ENCODE data around the gene MS4A18.

DNA sequence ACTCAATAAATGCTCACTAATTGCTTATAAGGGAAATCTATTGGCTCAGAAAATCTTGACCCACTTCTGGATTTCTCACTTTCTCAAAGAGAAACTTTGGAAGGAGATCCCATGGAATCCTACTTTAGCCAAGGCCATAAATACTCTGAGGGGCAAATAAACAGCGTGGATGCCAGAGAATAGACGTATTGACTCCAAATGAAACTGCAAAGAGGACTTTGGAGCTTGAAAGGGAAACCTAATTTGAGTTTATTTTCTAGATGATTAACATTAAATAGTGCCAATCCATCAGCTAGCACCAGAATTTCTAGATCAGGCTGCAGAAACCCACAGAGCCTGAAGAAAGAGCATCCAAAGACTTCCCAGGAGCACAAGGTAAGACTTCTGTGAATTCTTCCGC, at the start of gene MS4A18:
- TF ChIP-seq, protein P1, sequence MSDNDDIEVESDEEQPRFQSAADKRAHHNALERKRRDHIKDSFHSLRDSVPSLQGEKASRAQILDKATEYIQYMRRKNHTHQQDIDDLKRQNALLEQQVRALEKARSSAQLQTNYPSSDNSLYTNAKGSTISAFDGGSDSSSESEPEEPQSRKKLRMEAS (IDR thresholded peaks at IDR 0.05) = no peak
- TF ChIP-seq EGR1 (IDR thresholded peaks at IDR 0.05) (no peak), EP300 (IDR thresholded peaks at IDR 0.05; ENCODE audit: borderline replicate concordance) (no peak), NFIC (IDR thresholded peaks at IDR 0.05) (no peak), FOXM1 (IDR thresholded peaks at IDR 0.05; ENCODE audit: borderline replicate concordance, low read depth) (no peak), TEAD4 (IDR thresholded peaks at IDR 0.05) (no peak), TAF1 (IDR thresholded peaks at IDR 0.05; ENCODE audit: low read depth) (no peak), YY1 (IDR thresholded peaks at IDR 0.05; ENCODE audit: low read depth) (no peak), RAD21 (IDR thresholded peaks at IDR 0.05; ENCODE audit: low read depth) (no peak), CEBPB (IDR thresholded peaks at IDR 0.05) (no peak)
- TF ChIP-seq, protein P2, sequence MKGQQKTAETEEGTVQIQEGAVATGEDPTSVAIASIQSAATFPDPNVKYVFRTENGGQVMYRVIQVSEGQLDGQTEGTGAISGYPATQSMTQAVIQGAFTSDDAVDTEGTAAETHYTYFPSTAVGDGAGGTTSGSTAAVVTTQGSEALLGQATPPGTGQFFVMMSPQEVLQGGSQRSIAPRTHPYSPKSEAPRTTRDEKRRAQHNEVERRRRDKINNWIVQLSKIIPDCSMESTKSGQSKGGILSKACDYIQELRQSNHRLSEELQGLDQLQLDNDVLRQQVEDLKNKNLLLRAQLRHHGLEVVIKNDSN (IDR thresholded peaks at IDR 0.05) = no peak
- TF ChIP-seq, protein P3, sequence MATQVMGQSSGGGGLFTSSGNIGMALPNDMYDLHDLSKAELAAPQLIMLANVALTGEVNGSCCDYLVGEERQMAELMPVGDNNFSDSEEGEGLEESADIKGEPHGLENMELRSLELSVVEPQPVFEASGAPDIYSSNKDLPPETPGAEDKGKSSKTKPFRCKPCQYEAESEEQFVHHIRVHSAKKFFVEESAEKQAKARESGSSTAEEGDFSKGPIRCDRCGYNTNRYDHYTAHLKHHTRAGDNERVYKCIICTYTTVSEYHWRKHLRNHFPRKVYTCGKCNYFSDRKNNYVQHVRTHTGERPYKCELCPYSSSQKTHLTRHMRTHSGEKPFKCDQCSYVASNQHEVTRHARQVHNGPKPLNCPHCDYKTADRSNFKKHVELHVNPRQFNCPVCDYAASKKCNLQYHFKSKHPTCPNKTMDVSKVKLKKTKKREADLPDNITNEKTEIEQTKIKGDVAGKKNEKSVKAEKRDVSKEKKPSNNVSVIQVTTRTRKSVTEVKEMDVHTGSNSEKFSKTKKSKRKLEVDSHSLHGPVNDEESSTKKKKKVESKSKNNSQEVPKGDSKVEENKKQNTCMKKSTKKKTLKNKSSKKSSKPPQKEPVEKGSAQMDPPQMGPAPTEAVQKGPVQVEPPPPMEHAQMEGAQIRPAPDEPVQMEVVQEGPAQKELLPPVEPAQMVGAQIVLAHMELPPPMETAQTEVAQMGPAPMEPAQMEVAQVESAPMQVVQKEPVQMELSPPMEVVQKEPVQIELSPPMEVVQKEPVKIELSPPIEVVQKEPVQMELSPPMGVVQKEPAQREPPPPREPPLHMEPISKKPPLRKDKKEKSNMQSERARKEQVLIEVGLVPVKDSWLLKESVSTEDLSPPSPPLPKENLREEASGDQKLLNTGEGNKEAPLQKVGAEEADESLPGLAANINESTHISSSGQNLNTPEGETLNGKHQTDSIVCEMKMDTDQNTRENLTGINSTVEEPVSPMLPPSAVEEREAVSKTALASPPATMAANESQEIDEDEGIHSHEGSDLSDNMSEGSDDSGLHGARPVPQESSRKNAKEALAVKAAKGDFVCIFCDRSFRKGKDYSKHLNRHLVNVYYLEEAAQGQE (IDR thresholded peaks at IDR 0.05; ENCODE audit: low read depth) = no peak

Measured in Ishikawa (cell line).